Upper lobe of left lung (tissue), 6 donors: Measurements from ENCODE around the gene CUX1. TPM values are rescaled to one million over a fixed set of nuclear protein-coding genes. Genes with fewer than 3 reads are reported as not detected.
A peak's percentile ranks its signal among the peaks of the same experiment; 100 is the strongest.

Experiments
- ATAC-seq, 2 donors: fragments of 200-7000 bp; cut with Tn5 transposase; one replicate each; pipeline ENCODE4 v1.9.1; 2022; ENCODE audit warnings: mild to moderate bottlenecking in 2 of 2, moderate library complexity in 2 of 2; ENCODE audit not compliant: low FRiP score in 2 of 2
- DNase-seq, 2 donors: peaks; one replicate each; pipeline ENCODE4 v3.0.0-alpha.2; 2019 to 2020
- H3K27ac ChIP-seq, 4 donors: fragments of 200-600 bp; sonication (generic); one replicate each; pipeline ENCODE4 v1.5.1; 2016 to 2019
- H3K27me3 ChIP-seq, 4 donors: fragments of 200-600 bp; sonication (generic); one replicate each; pipeline ENCODE4 v1.5.1; 2017 to 2019
- H3K36me3 ChIP-seq, 4 donors: fragments of 200-600 bp; sonication (generic); one replicate each; pipeline ENCODE4 v1.5.1; 2016 to 2019
- H3K4me1 ChIP-seq, 4 donors: fragments of 200-600 bp; sonication (generic); one replicate each; pipeline ENCODE4 v1.5.1; 2018 to 2019
- H3K4me3 ChIP-seq, 4 donors: fragments of 200-600 bp; sonication (generic); one replicate each; pipeline ENCODE4 v1.5.1; 2017 to 2019; ENCODE audit warnings: mild to moderate bottlenecking in 2 of 4, moderate library complexity in 1 of 4
- H3K9me3 ChIP-seq, 4 donors: fragments of 200-600 bp; sonication (generic); one replicate each; pipeline ENCODE4 v1.5.1; 2018 to 2019
- EP300 ChIP-seq, 4 donors: sonication (generic); formaldehyde crosslinking; IDR thresholded peaks; one replicate each; pipeline ENCODE4 v1.5.1; 2017; ENCODE audit warnings: antibody characterized with exemption in 4 of 4, control low read depth in 2 of 4
- POLR2A ChIP-seq, 4 donors: fragments of 450-650 bp; IDR thresholded peaks; one replicate each; pipeline ENCODE4 v1.5.1; 2016 to 2017; ENCODE audit warnings: antibody characterized with exemption in 4 of 4, mild to moderate bottlenecking in 2 of 4
- POLR2AphosphoS5 ChIP-seq, 2 donors: sonication (generic); formaldehyde crosslinking; IDR thresholded peaks; one replicate each; pipeline ENCODE4 v1.5.1; 2017; ENCODE audit warnings: antibody characterized with exemption in 2 of 2
- WGBS, 2 donors: methylation state at CpG; one replicate each; pipeline ENCODE4 v1.1.5; 2017 to 2018; 5-methylcytosine and 5-hydroxymethylcytosine counted together
- total RNA-seq, 6 donors: library from RNA; depleted of rRNA in 4 of 6; stranded (reverse); fragments of >200 nt in 4 of 6; gene quantifications; one replicate each; pipeline versions ENCODE4 v1.1.0 to v1.2.1, GENCODE V29; 2016 to 2021
- TF ChIP-seq, protein P1 (sequence below), 6 experiments: fragments of 450-650 bp in 4 of 6; fragments of 200-600 bp in 2 of 6; sonication (generic) in 2 of 6; IDR thresholded peaks; one replicate each; pipeline ENCODE4 v1.5.1; 2016 to 2019; ENCODE audit warnings: antibody characterized with exemption in 6 of 6
- donor health status: DM: no; HTN: no; CAD: no; lungs with moderate emphysema.
- donor health status: DM: no; HTN: yes; CAD: no; lungs with severe emphysema.

CUX1 gene
- total RNA-seq, 6 donors from 2014 or later: 106 to 188 (median 115) TPM

DNA sequence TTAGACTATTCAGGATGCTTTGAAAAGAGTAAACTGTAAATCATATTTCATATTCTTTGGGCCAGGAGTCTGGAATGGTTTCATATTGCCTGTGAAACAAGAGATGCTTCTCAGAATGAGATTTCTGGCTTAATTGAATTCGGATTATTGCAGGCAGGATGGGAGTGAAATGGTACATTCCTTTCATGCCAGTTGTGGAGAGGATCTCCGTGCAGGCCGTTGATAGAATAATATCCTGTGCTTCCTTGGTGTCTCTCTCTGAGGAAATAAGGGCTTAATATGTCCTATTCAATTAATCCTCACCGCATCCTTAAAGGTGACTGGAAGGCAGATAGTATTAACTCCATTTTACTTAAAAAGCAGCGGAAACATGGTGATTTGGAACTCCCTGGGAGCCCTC is 56.6 kb downstream of the CUX1 start:
- no peaks in the 10 kb centered on the region for H3K27me3 ChIP-seq
- 37 to 64% methylated on average over 5 of the region's 5 CpGs for WGBS, 2 donors
- peak overlapping the region in 1 of 4 donors; percentile 31 for H3K27ac ChIP-seq
- ATAC-seq (no peak), DNase-seq (no peak)
- H3K4me1 ChIP-seq: peaks cover 11 to 55% (median 26%) of the 10 kb centered on the region in 4 donors
- H3K4me3 ChIP-seq: no peak overlapping the region
- H3K36me3 ChIP-seq: no peaks in the 10 kb centered on the region
- TF ChIP-seq POLR2A (IDR thresholded peaks at IDR 0.05) (no peak), POLR2AphosphoS5 (IDR thresholded peaks at IDR 0.05) (no peak), EP300 (IDR thresholded peaks at IDR 0.05) (no peak)
- TF ChIP-seq, protein P1, sequence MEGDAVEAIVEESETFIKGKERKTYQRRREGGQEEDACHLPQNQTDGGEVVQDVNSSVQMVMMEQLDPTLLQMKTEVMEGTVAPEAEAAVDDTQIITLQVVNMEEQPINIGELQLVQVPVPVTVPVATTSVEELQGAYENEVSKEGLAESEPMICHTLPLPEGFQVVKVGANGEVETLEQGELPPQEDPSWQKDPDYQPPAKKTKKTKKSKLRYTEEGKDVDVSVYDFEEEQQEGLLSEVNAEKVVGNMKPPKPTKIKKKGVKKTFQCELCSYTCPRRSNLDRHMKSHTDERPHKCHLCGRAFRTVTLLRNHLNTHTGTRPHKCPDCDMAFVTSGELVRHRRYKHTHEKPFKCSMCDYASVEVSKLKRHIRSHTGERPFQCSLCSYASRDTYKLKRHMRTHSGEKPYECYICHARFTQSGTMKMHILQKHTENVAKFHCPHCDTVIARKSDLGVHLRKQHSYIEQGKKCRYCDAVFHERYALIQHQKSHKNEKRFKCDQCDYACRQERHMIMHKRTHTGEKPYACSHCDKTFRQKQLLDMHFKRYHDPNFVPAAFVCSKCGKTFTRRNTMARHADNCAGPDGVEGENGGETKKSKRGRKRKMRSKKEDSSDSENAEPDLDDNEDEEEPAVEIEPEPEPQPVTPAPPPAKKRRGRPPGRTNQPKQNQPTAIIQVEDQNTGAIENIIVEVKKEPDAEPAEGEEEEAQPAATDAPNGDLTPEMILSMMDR (IDR thresholded peaks at IDR 0.05): no peak
- H3K9me3 ChIP-seq: no peaks in the 10 kb centered on the region

DNA sequence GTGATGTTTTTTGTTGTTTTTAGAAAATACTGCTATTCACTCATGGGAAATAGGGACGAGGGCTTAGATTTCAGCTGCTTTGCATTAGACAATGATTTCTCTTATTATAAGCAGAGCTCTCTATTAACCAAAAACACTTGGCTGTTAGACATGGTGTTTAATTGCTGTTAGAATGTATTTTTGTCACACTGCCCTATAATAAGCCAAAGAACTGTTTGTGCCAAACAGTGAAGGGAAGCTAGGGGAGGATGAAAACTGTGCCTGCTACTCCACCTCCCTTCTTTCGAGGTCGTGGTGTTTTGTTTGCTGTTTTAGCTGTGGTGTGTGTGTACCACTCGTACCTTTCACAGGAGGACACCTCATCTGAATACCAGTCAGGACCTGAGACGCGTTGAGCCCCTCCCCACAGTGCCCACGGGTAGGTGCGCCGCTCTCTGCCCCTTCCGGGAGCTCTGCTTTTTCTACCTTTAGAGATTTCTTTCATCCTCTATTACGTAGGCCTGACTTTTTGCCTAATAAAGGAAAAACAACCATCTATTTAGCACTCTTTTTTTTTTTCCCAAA is 57.9 kb downstream of the CUX1 start:
- Histone ChIP-seq H3K9me3 (no peaks in the 10 kb centered on the region), H3K27me3 (no peaks in the 10 kb centered on the region), H3K36me3 (no peaks in the 10 kb centered on the region), H3K4me3 (no peak overlapping the region), H3K27ac (peak overlapping the region in 1 of 4 donors; percentile 5), H3K4me1 (peaks cover 0 to 43% (median 20%) of the 10 kb centered on the region in 4 donors)
- DNase-seq: no peak
- TF ChIP-seq, protein P1 (IDR thresholded peaks at IDR 0.05): no peak
- no peak for TF ChIP-seq POLR2AphosphoS5 (IDR thresholded peaks at IDR 0.05)
- TF ChIP-seq POLR2A (IDR thresholded peaks at IDR 0.05): no peak
- TF ChIP-seq EP300 (IDR thresholded peaks at IDR 0.05): no peak
- ATAC-seq: no peak
- WGBS, 2 donors: 66 to 71% methylated on average over 11 of the region's 11 CpGs

DNA sequence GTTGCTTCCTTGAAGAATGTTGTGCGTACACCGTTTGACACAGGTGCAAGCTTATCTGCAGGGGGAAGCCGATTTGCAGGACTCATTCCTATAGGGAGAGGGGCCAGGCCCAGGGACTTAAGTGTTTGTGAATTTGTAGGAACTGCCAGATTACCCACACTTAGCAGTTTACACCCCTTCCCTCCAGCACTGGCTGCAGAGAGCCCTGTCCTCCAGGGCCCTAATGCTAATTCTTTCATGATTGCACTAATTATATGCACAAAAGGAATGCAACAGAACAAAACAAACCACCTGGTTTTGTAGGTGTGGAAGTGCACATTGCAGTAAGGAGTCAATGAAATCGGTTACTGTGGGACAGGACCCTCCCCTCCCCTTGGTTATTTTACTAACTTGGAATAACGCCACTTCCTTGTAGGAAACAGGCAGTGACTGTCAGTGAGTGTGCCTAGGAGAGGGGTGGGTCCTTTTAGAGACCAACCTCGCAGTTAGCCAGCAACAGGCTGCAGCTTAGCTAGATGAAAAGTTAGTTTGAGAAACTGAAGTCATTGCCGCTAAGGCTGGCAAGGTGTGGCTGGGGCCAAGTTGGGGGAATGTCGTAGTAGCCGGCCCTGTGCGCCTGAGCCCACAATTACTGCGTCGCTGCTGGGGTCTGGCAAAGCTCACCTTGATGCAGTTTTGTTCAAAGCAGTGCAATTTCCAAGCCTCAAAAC is 60.6 kb downstream of the CUX1 start:
- ATAC-seq: no peak
- Histone ChIP-seq H3K36me3 (no peaks in the 10 kb centered on the region), H3K4me3 (no peak overlapping the region), H3K27ac (no peak overlapping the region), H3K27me3 (no peaks in the 10 kb centered on the region), H3K4me1 (peaks cover 13 to 57% (median 33%) of the 10 kb centered on the region in 4 donors), H3K9me3 (no peaks in the 10 kb centered on the region)
- no peak for DNase-seq
- 68 to 77% methylated on average over 12 of the region's 12 CpGs for WGBS, 2 donors
- no peak for TF ChIP-seq POLR2A (IDR thresholded peaks at IDR 0.05)
- no peak for TF ChIP-seq EP300 (IDR thresholded peaks at IDR 0.05)
- TF ChIP-seq, protein P1 (IDR thresholded peaks at IDR 0.05): no peak
- TF ChIP-seq POLR2AphosphoS5 (IDR thresholded peaks at IDR 0.05): no peak

DNA sequence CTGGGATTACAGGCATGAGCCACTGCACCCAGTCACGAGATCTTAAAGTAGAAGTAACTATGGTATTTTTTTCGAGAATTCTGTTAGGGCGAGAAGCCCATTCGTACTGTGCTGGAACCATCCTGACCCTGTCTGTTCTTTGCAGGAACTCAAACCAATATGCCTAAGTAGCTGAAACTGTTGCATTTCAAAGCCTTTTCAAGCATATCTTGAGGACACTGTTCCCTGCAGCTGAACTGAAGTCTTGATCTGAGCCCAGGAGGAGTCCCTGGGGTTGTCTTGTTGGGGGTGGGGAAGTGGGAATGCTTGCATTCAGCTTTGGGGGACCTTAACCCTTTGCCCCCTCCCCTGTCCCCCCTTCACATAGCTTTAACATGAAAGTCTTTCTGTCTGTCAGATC is 61.5 kb downstream of the CUX1 start:
- 94 to 95% methylated on average over 4 of the region's 4 CpGs for WGBS, 2 donors
- Histone ChIP-seq H3K4me3 (no peak overlapping the region), H3K4me1 (peaks cover 21 to 64% (median 36%) of the 10 kb centered on the region in 4 donors), H3K27ac (no peak overlapping the region), H3K9me3 (no peaks in the 10 kb centered on the region), H3K36me3 (no peaks in the 10 kb centered on the region), H3K27me3 (no peaks in the 10 kb centered on the region)
- no peak for DNase-seq
- ATAC-seq: no peak
- TF ChIP-seq, protein P1 (IDR thresholded peaks at IDR 0.05): no peak
- TF ChIP-seq POLR2A (IDR thresholded peaks at IDR 0.05) (no peak), EP300 (IDR thresholded peaks at IDR 0.05) (no peak), POLR2AphosphoS5 (IDR thresholded peaks at IDR 0.05) (no peak)
